K562 (cell line): Measurements from ENCODE around the gene TRAF3IP1. TPM values are rescaled to one million over a fixed set of nuclear protein-coding genes. Genes with fewer than 3 reads are reported as not detected.
A peak's percentile ranks its signal among the peaks of the same experiment; 100 is the strongest.

Experiments
- CEBPG ChIP-seq, 3 experiments: fragments of 200-800 bp in 1 of 3; sonication (Bioruptor generic) in 1 of 3; sonication (generic) in 1 of 3; formaldehyde crosslinking in 1 of 3; IDR thresholded peaks in 2 of 3; conservative IDR thresholded peaks in 1 of 3; 2 replicates each; pipeline versions ENCODE4 v1.6.1 to v1.8.0; 2016 to 2022; ENCODE audit warnings: missing compliant biosample characterization in 2 of 3, missing genetic modification characterization in 2 of 3, mild to moderate bottlenecking in 1 of 3, missing genetic modification reagents in 1 of 3
- CREB1 ChIP-seq, 2 experiments: sonication (generic) in 1 of 2; formaldehyde crosslinking in 1 of 2; IDR thresholded peaks; 2 replicates each; pipeline versions ENCODE4 v1.6.1 to v1.8.0; 2012 to 2022; ENCODE audit warnings: inconsistent platforms in 1 of 2, mild to moderate bottlenecking in 1 of 2, missing genetic modification reagents in 1 of 2, moderate library complexity in 1 of 2
- KDM5B ChIP-seq: fragments of 200-600 bp; sonication (generic); IDR thresholded peaks from 2 replicates; pipeline ENCODE4 v1.6.1; 2012; ENCODE audit warnings: low read depth, mild to moderate bottlenecking, moderate library complexity, low read length, control low read depth, inconsistent platforms; ENCODE audit not compliant: insufficient replicate concordance
- TBL1XR1 ChIP-seq, 2 experiments: IDR thresholded peaks; 2 replicates each; pipeline ENCODE4 v1.6.1; 2012; ENCODE audit warnings: improper control_type of control experiment in 2 of 2, low read length in 2 of 2, mild to moderate bottlenecking in 1 of 2
- ZBTB1 ChIP-seq: sonication (generic); formaldehyde crosslinking; IDR thresholded peaks from 2 replicates; pipeline ENCODE4 v1.8.1; 2023; ENCODE audit warnings: missing genetic modification reagents, low read depth, mild to moderate bottlenecking, borderline replicate concordance
- polyA plus RNA-seq, 8 experiments: library from polyadenylated mRNA; depleted of rRNA in 4 of 8; stranded (reverse) in 5 of 8; unstranded in 3 of 8; fragments of >200 nt; fragmentation: Nextera tagmentation in 2 of 8; fragmentation: Illumina TruSeq in 1 of 8; extraction: Ambion mirVana in 2 of 8; extraction: Trizol in 1 of 8; gene quantifications; 2 replicates each; pipeline versions ENCODE4 v1.2.1 to v1.2.3, GENCODE V29; 2011 to 2014; ENCODE audit warnings: inconsistent platforms in 1 of 8, missing spikeins in 1 of 8
- total RNA-seq, 7 experiments: library from RNA; depleted of rRNA in 6 of 7; stranded (reverse); fragments of >200 nt in 6 of 7; fragmentation: Illumina TruSeq in 2 of 7; extraction: Trizol in 2 of 7; gene quantifications; 2 replicates each; pipeline versions ENCODE4 v1.2.1 to v1.2.3, GENCODE V29; 2011 to 2021; ENCODE audit warnings: low replicate concordance in 1 of 7
- TF ChIP-seq, protein P1 (sequence below): fragments of 450-650 bp; IDR thresholded peaks from 2 replicates; pipeline ENCODE4 v1.6.1; 2018; ENCODE audit not compliant: partially characterized antibody
- TF ChIP-seq, protein P2 (sequence below): sonication (generic); formaldehyde crosslinking; IDR thresholded peaks from 2 replicates; pipeline ENCODE4 v1.8.0; 2022; ENCODE audit warnings: mild to moderate bottlenecking, missing genetic modification reagents
- TF ChIP-seq, protein P3 (sequence below): fragments of 450-650 bp; IDR thresholded peaks from 2 replicates; pipeline ENCODE4 v1.7.1; 2018; ENCODE audit warnings: mild to moderate bottlenecking, low read depth; ENCODE audit not compliant: partially characterized antibody
- TF ChIP-seq, protein P4 (sequence below), 3 experiments: IDR thresholded peaks in 2 of 3; conservative IDR thresholded peaks in 1 of 3; 2 replicates each; pipeline ENCODE4 v1.5.1; 2011 to 2012; ENCODE audit warnings: low read length in 3 of 3, mild to moderate bottlenecking in 3 of 3, control low read depth in 2 of 3, improper control_type of control experiment in 1 of 3, inconsistent platforms in 1 of 3, low read depth in 1 of 3, mixed read lengths in 1 of 3, moderate library complexity in 1 of 3; ENCODE audit not compliant: insufficient read depth in 2 of 3

The TRAF3IP1 gene
- total and polyA plus RNA-seq, 9 of the 15 experiments (the other 6 are each of a cell fraction or from before 2014, with no cell fraction given): 1.3 to 7.4 (median 3.4) TPM

DNA sequence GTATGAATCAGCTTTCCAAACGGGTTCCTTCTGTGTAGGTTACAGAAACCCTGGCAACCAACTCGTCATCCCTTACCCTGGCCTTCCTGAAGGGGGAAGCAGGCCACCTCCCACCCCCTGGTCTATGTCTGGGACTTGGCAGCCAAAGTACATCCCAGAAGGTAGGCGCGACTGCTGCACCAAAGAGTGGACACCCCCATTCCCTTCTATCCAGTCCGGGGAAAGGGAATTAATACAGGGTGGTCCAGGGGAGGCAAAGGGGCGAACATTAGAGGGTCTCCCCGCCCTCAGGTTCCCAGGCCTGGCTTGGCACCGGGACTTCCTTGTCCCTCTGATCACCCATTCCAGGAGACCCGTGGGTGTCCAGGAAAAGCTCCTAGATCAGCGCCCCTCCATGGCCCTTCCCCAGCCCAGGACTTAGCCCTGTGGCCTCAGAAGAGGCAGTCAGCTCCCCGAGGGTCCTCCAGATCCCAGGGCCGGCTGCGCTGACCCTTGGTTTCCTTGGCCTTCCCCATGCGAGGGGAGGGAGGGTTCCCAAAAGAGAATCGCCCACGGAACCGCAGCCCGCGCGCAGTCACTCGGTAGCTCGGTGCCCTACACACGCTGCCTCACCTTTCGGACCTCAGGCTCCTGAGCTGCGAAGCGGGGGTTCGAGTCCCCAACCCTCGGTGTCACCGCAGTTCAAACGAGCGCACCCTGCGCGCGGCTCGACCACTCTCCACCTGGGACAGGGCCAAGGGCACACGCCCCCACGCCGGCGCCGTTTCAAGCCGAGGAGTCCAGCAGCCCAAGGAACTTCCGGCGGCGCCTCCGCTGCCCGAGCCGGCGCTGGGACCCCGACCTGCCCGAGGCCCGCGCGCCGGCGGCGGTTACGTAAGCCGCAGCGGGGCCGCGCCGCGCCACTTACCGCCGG, 32.3 kb upstream of the TRAF3IP1 start, which contains the start of gene PER2 (continued):
- TF ChIP-seq, protein P1, sequence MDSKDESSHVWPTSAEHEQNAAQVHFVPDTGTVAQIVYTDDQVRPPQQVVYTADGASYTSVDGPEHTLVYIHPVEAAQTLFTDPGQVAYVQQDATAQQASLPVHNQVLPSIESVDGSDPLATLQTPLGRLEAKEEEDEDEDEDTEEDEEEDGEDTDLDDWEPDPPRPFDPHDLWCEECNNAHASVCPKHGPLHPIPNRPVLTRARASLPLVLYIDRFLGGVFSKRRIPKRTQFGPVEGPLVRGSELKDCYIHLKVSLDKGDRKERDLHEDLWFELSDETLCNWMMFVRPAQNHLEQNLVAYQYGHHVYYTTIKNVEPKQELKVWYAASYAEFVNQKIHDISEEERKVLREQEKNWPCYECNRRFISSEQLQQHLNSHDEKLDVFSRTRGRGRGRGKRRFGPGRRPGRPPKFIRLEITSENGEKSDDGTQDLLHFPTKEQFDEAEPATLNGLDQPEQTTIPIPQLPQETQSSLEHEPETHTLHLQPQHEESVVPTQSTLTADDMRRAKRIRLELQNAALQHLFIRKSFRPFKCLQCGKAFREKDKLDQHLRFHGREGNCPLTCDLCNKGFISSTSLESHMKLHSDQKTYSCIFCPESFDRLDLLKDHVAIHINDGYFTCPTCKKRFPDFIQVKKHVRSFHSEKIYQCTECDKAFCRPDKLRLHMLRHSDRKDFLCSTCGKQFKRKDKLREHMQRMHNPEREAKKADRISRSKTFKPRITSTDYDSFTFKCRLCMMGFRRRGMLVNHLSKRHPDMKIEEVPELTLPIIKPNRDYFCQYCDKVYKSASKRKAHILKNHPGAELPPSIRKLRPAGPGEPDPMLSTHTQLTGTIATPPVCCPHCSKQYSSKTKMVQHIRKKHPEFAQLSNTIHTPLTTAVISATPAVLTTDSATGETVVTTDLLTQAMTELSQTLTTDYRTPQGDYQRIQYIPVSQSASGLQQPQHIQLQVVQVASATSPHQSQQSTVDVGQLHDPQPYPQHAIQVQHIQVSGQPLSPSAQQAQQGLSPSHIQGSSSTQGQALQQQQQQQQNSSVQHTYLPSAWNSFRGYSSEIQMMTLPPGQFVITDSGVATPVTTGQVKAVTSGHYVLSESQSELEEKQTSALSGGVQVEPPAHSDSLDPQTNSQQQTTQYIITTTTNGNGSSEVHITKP: peak; percentile 53
- TF ChIP-seq, protein P2, sequence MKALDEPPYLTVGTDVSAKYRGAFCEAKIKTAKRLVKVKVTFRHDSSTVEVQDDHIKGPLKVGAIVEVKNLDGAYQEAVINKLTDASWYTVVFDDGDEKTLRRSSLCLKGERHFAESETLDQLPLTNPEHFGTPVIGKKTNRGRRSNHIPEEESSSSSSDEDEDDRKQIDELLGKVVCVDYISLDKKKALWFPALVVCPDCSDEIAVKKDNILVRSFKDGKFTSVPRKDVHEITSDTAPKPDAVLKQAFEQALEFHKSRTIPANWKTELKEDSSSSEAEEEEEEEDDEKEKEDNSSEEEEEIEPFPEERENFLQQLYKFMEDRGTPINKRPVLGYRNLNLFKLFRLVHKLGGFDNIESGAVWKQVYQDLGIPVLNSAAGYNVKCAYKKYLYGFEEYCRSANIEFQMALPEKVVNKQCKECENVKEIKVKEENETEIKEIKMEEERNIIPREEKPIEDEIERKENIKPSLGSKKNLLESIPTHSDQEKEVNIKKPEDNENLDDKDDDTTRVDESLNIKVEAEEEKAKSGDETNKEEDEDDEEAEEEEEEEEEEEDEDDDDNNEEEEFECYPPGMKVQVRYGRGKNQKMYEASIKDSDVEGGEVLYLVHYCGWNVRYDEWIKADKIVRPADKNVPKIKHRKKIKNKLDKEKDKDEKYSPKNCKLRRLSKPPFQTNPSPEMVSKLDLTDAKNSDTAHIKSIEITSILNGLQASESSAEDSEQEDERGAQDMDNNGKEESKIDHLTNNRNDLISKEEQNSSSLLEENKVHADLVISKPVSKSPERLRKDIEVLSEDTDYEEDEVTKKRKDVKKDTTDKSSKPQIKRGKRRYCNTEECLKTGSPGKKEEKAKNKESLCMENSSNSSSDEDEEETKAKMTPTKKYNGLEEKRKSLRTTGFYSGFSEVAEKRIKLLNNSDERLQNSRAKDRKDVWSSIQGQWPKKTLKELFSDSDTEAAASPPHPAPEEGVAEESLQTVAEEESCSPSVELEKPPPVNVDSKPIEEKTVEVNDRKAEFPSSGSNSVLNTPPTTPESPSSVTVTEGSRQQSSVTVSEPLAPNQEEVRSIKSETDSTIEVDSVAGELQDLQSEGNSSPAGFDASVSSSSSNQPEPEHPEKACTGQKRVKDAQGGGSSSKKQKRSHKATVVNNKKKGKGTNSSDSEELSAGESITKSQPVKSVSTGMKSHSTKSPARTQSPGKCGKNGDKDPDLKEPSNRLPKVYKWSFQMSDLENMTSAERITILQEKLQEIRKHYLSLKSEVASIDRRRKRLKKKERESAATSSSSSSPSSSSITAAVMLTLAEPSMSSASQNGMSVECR (CRISPR knock-in tag): peak; percentile 7; the same call in 1 of the 2 replicates
- TF ChIP-seq, protein P3, sequence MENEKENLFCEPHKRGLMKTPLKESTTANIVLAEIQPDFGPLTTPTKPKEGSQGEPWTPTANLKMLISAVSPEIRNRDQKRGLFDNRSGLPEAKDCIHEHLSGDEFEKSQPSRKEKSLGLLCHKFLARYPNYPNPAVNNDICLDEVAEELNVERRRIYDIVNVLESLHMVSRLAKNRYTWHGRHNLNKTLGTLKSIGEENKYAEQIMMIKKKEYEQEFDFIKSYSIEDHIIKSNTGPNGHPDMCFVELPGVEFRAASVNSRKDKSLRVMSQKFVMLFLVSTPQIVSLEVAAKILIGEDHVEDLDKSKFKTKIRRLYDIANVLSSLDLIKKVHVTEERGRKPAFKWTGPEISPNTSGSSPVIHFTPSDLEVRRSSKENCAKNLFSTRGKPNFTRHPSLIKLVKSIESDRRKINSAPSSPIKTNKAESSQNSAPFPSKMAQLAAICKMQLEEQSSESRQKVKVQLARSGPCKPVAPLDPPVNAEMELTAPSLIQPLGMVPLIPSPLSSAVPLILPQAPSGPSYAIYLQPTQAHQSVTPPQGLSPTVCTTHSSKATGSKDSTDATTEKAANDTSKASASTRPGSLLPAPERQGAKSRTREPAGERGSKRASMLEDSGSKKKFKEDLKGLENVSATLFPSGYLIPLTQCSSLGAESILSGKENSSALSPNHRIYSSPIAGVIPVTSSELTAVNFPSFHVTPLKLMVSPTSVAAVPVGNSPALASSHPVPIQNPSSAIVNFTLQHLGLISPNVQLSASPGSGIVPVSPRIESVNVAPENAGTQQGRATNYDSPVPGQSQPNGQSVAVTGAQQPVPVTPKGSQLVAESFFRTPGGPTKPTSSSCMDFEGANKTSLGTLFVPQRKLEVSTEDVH: no peak
- TF ChIP-seq CREB1 (IDR thresholded peaks at IDR 0.05) (no peak), CREB1 (CRISPR knock-in tag; IDR thresholded peaks at IDR 0.05) (no peak), ZBTB1 (CRISPR knock-in tag) (no peak), CEBPG (CRISPR knock-in tag; IDR thresholded peaks at IDR 0.05) (no peak), CEBPG (tag; conservative IDR thresholded peaks at IDR 0.05 in 1 of 2, IDR thresholded peaks at IDR 0.05 in 1 of 2) (peak in 1 of 2 experiments; percentile 64; a peak in 2 of 4 replicates), KDM5B (peak; percentile 18), TBL1XR1 (IDR thresholded peaks at IDR 0.05; ENCODE audit: low read length in 2 of 2) (no peak)
- TF ChIP-seq, protein P4, sequence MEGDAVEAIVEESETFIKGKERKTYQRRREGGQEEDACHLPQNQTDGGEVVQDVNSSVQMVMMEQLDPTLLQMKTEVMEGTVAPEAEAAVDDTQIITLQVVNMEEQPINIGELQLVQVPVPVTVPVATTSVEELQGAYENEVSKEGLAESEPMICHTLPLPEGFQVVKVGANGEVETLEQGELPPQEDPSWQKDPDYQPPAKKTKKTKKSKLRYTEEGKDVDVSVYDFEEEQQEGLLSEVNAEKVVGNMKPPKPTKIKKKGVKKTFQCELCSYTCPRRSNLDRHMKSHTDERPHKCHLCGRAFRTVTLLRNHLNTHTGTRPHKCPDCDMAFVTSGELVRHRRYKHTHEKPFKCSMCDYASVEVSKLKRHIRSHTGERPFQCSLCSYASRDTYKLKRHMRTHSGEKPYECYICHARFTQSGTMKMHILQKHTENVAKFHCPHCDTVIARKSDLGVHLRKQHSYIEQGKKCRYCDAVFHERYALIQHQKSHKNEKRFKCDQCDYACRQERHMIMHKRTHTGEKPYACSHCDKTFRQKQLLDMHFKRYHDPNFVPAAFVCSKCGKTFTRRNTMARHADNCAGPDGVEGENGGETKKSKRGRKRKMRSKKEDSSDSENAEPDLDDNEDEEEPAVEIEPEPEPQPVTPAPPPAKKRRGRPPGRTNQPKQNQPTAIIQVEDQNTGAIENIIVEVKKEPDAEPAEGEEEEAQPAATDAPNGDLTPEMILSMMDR (IDR thresholded peaks at IDR 0.05 in 2 of 3, conservative IDR thresholded peaks at IDR 0.05 in 1 of 3; ENCODE audit: insufficient read depth in 2 of 3, low read depth in 1 of 3, low read length in 3 of 3): peak in 2 of 3 experiments; percentile 25 to 30; a peak in 2 of 6 replicates
